Neuron (in vitro differentiated cells): ENCODE data around the gene PRR14.
"Not testable (repeated sequence)": the region's sequence is repeated elsewhere in the genome, so short reads cannot be mapped to it uniquely, and the experiment has no call there.

ENCODE experiments used
- H2AFZ ChIP-seq: one replicate; pipeline ENCODE4 v1.6.1; 2013; ENCODE audit warnings: low read depth, mild to moderate bottlenecking, inconsistent platforms, low read length, moderate library complexity
- H3K27me3 ChIP-seq: one replicate; pipeline ENCODE4 v1.6.1; 2013; ENCODE audit warnings: low read length; ENCODE audit not compliant: insufficient read depth
- H3K36me3 ChIP-seq: one replicate; pipeline ENCODE4 v1.6.1; 2013; ENCODE audit warnings: low read length; ENCODE audit not compliant: insufficient read depth
- H3K4me1 ChIP-seq: one replicate; pipeline ENCODE4 v1.6.1; 2013; ENCODE audit warnings: low read length; ENCODE audit not compliant: insufficient read depth
- H3K4me3 ChIP-seq: 2 replicates; pipeline ENCODE4 v1.5.1; 2013; ENCODE audit warnings: mild to moderate bottlenecking, low read length, moderate library complexity
- H3K9me3 ChIP-seq: one replicate; pipeline ENCODE4 v1.6.1; 2013; ENCODE audit warnings: low read length

PRR14 gene

DNA sequence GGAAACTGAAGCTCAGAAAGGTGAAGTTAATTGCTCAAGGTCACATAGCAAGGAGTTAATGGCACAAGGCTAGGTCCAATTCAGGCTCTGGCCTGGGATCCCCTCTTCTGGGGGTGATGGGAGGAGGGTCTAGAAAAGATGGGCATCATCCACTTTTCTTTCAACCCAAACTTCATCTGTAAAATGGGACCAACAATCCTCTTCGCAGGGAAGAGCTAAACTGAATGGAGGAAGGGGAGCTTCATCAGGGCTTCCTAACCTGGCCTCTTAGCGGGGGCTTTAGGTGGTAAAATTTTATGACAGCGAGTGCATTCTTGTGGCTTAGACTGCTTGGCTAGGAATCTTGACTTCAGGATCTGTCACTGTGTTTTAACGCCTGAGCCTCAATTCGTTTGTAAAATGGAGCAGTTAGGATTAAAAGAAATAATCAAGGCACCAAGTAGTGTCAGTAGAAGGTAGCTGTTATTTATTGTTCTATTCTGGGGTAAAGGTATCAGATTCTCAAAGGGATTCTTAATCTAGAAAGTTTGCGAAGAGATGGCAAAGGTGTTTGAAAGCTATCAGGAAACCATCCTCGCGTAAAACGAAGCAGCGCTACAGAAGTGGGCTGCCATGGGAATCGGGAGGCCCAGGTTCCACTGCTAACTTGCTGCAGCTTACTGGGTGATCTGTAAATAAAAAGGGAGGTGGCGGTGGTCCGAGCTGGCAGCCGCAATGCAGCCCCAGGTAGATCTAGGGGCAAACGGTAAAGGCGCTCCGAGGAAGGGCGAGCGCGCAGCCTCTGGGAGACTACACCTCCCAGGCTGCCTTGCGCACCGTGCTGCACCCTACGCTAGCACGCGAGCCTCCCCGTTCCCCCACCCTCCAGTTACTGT lies 46.7 kb downstream of the PRR14 start:
- H3K36me3 ChIP-seq = peaks cover 21% of the 10 kb centered on the region

DNA sequence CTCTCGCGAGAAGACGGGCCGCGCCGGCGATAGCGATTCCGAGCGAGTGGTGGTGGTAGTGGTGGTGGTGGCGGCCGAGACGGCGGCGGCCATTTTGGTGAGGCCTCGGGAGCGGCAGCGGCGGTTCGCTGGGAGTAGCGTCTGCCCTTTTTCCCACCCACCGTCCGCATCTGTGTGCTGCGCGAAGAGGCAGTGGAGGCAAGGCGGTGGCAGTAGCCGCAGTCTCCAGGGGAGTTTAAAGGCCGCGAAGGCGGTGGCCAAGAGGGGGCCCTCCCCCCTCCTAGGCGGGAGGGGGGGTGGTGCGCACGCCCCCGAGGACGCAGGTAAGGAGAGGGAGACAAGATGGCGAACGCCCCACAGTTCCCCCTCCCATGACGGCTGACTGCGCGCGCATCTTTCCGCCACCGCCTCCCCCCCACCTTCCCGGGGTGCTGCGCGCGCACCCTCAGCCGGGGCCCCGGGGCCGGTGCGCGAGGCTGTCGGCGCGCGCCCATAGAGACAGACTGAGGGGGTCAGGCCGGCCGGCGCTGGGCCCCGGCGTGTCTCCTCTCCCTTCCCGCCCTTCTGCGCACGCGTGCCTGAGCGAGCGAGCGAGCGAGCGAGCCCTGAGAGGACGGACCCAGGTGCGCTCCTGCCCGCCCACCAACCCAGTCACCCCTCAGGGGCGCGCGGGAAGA lies 47.5 kb downstream of the PRR14 start:
- peaks cover 15% of the 10 kb centered on the region for H3K4me1 ChIP-seq
- no peaks in the 10 kb centered on the region for H3K9me3 ChIP-seq
- peak overlapping the region; percentile 85 for H3K4me3 ChIP-seq
- H2AFZ ChIP-seq = peak overlapping the region; percentile 80
- H3K27me3 ChIP-seq = no peaks in the 10 kb centered on the region
- peaks cover 25% of the 10 kb centered on the region for H3K36me3 ChIP-seq

More for the DNA sequence above, 46.7 kb downstream of the PRR14 start:
- peaks cover 15% of the 10 kb centered on the region for H3K4me1 ChIP-seq
- H3K27me3 ChIP-seq = no peaks in the 10 kb centered on the region
- peak overlapping the region; percentile 80 for H2AFZ ChIP-seq
- peak overlapping the region; percentile 85 for H3K4me3 ChIP-seq
- no peaks in the 10 kb centered on the region for H3K9me3 ChIP-seq

DNA sequence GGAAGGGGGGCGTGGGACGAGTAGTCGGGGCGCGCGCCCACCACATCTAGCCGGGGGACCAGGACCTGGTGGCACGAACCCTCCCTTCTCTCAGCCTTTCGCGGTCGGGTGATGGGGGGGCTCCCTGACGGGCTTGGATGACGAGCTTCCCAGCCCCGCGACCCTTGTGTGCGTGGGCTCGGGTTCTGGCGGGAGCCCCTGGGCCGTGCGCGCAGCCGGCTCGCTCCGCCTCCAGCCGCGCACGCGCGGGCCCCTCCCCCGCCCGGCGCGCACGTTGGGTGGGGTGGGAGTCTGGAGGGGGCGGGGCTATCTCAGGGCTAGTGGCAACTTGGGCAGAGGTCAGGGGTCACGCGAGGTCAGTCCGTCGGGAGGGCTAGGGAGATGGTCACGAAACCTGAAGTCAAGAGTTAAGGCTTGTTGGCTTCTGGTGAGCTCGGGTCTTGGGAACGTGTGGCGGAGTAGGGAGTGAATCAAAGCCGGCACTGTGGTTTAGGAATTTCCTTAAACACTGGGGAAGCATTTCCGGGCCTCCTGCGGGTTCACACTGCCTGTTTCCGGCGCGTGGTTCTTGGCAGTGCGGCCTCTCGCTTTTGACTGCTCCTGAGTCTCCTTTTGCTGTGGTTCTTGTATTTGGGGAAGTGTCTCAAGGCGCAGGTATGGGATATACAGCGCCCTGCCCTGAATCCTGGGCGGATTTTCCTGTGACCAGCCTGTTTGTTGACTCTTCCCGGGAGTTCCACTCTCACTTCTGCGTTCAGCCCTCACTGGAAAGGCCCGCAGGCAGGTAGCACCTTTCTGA lies 48.3 kb downstream of the PRR14 start, which contains the start of gene SRCAP:
Gene SRCAP (plus strand): TSS at position 356 of the 799 bp plus-strand sequence. CDS start 1,654 bp downstream, outside the sequence.
- Histone ChIP-seq H3K4me1 (peaks cover 15% of the 10 kb centered on the region), H3K27me3 (no peaks in the 10 kb centered on the region), H3K9me3 (no peaks in the 10 kb centered on the region), H3K36me3 (peaks cover 28% of the 10 kb centered on the region), H3K4me3 (peak within 1 kb of the TSS; percentile 85), H2AFZ (peak within 1 kb of the TSS; percentile 80)

DNA sequence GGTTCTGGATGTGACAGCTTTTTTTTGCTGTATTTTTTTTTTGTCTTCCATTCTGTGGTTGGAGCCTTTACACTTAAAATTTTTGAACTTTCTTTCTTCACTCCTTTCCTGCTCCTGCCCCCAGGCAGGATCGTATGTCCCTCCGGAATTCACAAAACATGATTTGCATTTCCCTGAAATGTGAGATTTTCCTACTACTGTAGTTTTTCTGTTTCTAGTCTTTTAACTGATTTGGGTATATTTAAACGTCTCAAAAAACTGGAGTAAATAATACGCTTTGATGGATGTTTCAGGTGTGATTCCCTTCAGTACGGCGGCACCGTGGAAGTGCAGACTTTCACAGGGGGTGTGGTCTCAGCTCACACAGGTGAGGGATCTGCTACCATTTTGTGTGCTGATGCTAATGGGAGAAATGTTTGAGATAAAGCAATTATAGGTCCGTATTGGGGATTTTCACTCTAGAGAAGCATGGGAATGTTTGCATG lies 48.9 kb downstream of the PRR14 start:
- no peaks in the 10 kb centered on the region for H3K9me3 ChIP-seq
- H3K4me1 ChIP-seq = peaks cover 15% of the 10 kb centered on the region
- peak overlapping the region; percentile 85 for H3K4me3 ChIP-seq
- H3K27me3 ChIP-seq = no peaks in the 10 kb centered on the region
- H2AFZ ChIP-seq = no peak overlapping the region
- H3K36me3 ChIP-seq = peaks cover 34% of the 10 kb centered on the region

DNA sequence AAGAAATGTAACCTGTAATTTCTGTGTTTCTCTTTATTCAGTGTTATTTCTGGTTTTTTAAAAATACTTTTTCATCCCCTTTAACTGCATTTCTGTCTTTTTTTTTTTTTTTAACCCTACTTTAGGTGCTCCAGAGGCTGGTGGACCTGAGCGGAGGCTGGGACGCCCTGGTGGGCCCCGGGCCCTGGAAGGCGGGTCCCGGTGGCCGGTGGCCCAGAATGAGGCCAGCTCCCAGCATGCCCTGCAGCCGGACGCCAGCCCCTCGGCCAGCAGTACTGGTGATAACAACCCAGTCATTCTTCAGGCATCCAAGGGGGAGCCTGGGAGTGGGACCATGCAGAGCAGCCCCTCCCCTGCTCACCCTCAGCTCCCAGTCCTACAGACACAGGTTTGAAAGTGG lies 49.7 kb downstream of the PRR14 start:
- Histone ChIP-seq H3K36me3 (peaks cover 42% of the 10 kb centered on the region), H3K4me1 (peaks cover 15% of the 10 kb centered on the region), H3K9me3 (no peaks in the 10 kb centered on the region), H2AFZ (no peak overlapping the region), H3K4me3 (no peak overlapping the region), H3K27me3 (no peaks in the 10 kb centered on the region)

DNA sequence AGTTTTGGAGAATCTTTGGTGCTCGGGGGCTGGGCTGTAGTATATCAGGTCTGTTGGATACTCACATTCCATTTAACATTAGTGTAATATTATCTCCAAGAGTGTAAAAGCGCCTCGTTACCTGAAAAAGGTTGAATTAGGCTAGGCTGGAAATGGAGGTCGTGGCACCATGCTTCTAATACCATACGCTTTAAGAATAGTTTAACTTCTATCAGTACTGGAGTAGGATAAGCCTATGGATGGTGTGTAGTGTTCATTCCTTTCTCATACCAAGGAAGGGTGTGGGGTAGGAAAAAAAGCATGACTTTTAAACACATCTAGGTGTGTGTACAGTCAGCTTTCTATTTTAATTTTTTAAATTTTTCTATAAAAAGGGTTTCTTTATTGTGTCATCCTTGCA lies 50.2 kb downstream of the PRR14 start:
- peaks cover 47% of the 10 kb centered on the region for H3K36me3 ChIP-seq
- H3K27me3 ChIP-seq = no peaks in the 10 kb centered on the region
- no peak overlapping the region for H3K4me3 ChIP-seq
- peaks cover 15% of the 10 kb centered on the region for H3K4me1 ChIP-seq
- no peak overlapping the region for H2AFZ ChIP-seq
- no peaks in the 10 kb centered on the region for H3K9me3 ChIP-seq

DNA sequence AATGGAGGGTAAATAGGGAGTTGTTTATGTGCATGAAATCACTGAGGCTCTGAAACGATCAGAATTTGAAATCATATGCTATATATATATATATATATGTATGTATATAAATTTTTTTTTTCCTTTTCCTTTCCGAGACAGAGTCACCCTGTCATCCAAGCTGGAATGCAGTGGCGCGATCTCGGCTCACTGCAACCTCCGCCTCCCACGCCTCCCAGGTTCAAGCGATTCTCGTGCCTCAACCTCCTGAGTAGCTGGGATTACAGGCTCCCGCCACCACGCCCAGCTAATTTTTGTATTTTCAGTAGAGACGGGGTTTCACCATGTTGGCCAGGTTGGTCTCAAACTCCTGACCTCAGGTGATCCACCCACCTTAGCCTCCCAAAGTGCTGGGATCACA lies 52.3 kb downstream of the PRR14 start:
- H3K4me3 ChIP-seq, H3K27me3 ChIP-seq, H2AFZ ChIP-seq, H3K9me3 ChIP-seq: not testable (repeated sequence)
- peaks cover 67% of the 10 kb centered on the region for H3K36me3 ChIP-seq
- H3K4me1 ChIP-seq = peaks cover 10% of the 10 kb centered on the region

DNA sequence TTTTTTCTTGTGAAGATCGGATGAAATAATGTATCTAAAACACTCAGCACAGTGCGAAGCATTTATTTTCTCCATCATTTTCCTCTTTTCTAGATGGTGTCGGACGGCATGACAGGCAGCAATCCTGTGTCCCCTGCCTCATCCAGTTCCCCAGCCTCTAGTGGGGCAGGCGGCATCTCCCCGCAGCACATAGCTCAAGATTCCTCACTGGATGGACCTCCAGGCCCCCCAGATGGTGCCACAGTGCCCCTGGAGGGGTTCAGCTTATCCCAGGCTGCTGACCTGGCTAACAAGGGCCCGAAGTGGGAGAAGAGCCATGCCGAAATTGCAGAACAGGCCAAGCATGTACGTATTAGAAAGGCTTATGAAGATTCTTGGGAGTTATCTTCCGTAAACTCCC lies 53.2 kb downstream of the PRR14 start:
- H3K4me3 ChIP-seq = no peak overlapping the region
- no peak overlapping the region for H2AFZ ChIP-seq
- peaks cover 73% of the 10 kb centered on the region for H3K36me3 ChIP-seq
- peaks cover 10% of the 10 kb centered on the region for H3K4me1 ChIP-seq
- no peaks in the 10 kb centered on the region for H3K27me3 ChIP-seq
- H3K9me3 ChIP-seq = no peaks in the 10 kb centered on the region
